ENCODE measurements around the gene PIP5KL1. TPM values are rescaled to one million over a fixed set of nuclear protein-coding genes. Genes with fewer than 3 reads are reported as not detected.

Gene PIP5KL1
- total and polyA plus RNA-seq, 2 experiments from 2014 or later: 13.4 to 19.5 TPM

- peaks cover 12% of the 10 kb centered on the region for H3K27me3 Mint-ChIP-seq (ENCODE audit: insufficient read depth, low read depth, poor library complexity)
- Histone ChIP-seq H3K79me2 (replicated peaks; ENCODE audit: insufficient read depth) (no peaks in the 10 kb centered on the region), H4K20me1 (replicated peaks; ENCODE audit: insufficient read depth) (peaks cover 5% of the 10 kb centered on the region), H3K27ac (ENCODE audit: low read depth) (no peak overlapping the region), H3K9me2 (ENCODE audit: insufficient read depth) (no peaks in the 10 kb centered on the region), H3K27me3 (ENCODE audit: insufficient read depth) (0 out of 2 replicates have a peak, but pooled peaks cover 7% of the 10 kb centered on the region), H3K36me3 (ENCODE audit: insufficient read depth) (no peaks in the 10 kb centered on the region), H3K4me3 (no peak overlapping the region), H3K4me2 (no peak overlapping the region), H3F3A (replicated peaks; ENCODE audit: low read depth) (peaks cover 15% of the 10 kb centered on the region; the same call in 1 of the 2 replicates), H3K4me1 (ENCODE audit: insufficient read depth) (peaks cover 8% of the 10 kb centered on the region; the same call in 1 of the 2 replicates), H2AFZ (no peak overlapping the region)
- ATAC-seq: no peak
- DNase-seq (ENCODE audit: low spot score): no peak
- peaks cover 19% of the 10 kb centered on the region; the same call in 2 of the 3 replicates for H3K36me3 Mint-ChIP-seq (ENCODE audit: low read depth)
- H3K9me3 Mint-ChIP-seq: no peaks in the 10 kb centered on the region; the same call in 2 of the 3 replicates
- no peak overlapping the region for H3K27ac Mint-ChIP-seq
- peaks cover 19% of the 10 kb centered on the region for H3K4me1 Mint-ChIP-seq
- TF ChIP-seq ZNF331 (CRISPR knock-in tag; IDR thresholded peaks at IDR 0.05; ENCODE audit: low read depth) (no peak), REST (IDR thresholded peaks at IDR 0.05; ENCODE audit: unreplicated experiment) (no peak), JUNB (IDR thresholded peaks at IDR 0.05; ENCODE audit: unreplicated experiment) (no peak), ZNF114 (CRISPR knock-in tag; IDR thresholded peaks at IDR 0.05) (no peak), STAT1 (IDR thresholded peaks at IDR 0.05; ENCODE audit: unreplicated experiment) (no peak), CREB1 (CRISPR knock-in tag; IDR thresholded peaks at IDR 0.05; ENCODE audit: low read depth) (no peak), NANOG (IDR thresholded peaks at IDR 0.05; ENCODE audit: borderline replicate concordance) (no peak), ETS1 (IDR thresholded peaks at IDR 0.05) (no peak), CTCF (conservative IDR thresholded peaks at IDR 0.05; ENCODE audit: low read depth in 2 of 2) (no peak), ZNF462 (CRISPR knock-in tag; IDR thresholded peaks at IDR 0.05) (no peak), EZH2phosphoT487 (IDR thresholded peaks at IDR 0.05; ENCODE audit: unreplicated experiment) (no peak), EZH2 (IDR thresholded peaks at IDR 0.05; ENCODE audit: low read depth, unreplicated experiment) (no peak)
- no peak overlapping the region for H3K4me3 Mint-ChIP-seq
Observed at GRCh38 chr9:127915325-127915752, 15.2 kb downstream of the PIP5KL1 start.
